Measurements from ENCODE around the gene ELP6. TPM values are rescaled to one million over a fixed set of nuclear protein-coding genes. Genes with fewer than 3 reads are reported as not detected.
"Not testable (repeated sequence)": the region's sequence is repeated elsewhere in the genome, so short reads cannot be mapped to it uniquely, and the experiment has no call there.

ELP6 gene
- total RNA-seq, 4 donors from 2014 or later = 14.8 to 31.2 (median 23.8) TPM

GRCh38 chr3:47469616-47470015 is 43.9 kb downstream of the ELP6 start:
- TF ChIP-seq, protein P1, sequence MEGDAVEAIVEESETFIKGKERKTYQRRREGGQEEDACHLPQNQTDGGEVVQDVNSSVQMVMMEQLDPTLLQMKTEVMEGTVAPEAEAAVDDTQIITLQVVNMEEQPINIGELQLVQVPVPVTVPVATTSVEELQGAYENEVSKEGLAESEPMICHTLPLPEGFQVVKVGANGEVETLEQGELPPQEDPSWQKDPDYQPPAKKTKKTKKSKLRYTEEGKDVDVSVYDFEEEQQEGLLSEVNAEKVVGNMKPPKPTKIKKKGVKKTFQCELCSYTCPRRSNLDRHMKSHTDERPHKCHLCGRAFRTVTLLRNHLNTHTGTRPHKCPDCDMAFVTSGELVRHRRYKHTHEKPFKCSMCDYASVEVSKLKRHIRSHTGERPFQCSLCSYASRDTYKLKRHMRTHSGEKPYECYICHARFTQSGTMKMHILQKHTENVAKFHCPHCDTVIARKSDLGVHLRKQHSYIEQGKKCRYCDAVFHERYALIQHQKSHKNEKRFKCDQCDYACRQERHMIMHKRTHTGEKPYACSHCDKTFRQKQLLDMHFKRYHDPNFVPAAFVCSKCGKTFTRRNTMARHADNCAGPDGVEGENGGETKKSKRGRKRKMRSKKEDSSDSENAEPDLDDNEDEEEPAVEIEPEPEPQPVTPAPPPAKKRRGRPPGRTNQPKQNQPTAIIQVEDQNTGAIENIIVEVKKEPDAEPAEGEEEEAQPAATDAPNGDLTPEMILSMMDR (IDR thresholded peaks at IDR 0.05) = no peak
- DNase-seq (ENCODE audit: low spot score) (no peak), ATAC-seq (ENCODE audit: low FRiP score) (no peak)

DNA sequence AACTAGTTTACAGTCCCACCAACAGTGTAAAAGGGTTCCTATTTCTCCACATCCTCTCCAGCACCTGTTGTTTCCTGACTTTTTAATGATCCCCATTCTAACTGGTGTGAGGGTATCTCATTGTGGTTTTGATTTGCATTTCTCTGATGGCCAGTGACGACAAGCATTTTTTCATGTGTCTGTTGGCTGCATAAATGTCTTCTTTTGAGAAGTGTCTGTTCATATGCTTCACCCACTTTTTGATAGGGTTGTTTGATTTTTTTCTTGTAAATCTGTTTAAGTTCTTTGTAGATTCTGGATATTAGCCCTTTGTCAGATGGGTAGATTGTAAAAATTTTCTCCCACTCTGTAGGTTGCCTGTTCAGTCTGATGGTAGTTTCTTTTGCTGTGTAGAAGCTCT is 45.2 kb downstream of the ELP6 start:
- DNase-seq (ENCODE audit: low spot score); ATAC-seq (ENCODE audit: low FRiP score): not testable (repeated sequence)

DNA sequence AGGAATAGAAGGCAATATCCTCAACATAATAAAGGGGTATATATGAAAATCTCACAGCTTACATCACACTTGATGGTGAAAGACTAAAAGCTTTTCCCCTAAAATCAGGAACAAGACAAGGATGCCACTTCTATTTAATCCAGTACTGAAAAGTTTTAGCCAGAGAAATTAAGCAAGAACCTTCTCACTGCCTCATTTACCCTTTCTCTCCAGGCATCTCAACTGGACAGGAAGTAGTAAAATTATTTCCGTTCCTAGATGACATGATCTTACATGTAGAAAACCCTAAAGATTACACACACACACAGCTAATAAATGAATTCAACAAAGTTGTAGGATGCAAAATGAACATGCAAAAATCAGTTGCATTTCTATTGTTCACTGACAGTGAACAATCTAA is 48.9 kb downstream of the ELP6 start:
- DNase-seq (ENCODE audit: low spot score) (no peak), ATAC-seq (ENCODE audit: low FRiP score) (no peak)
- TF ChIP-seq, protein P1 (IDR thresholded peaks at IDR 0.05) = no peak

- not testable (repeated sequence) for ATAC-seq (ENCODE audit: low FRiP score); DNase-seq (ENCODE audit: low spot score)
These were observed 53.9 kb downstream of the ELP6 start for GRCh38 chr3:47459534-47460085.

GRCh38 chr3:47456984-47457383 is 56.5 kb downstream of the ELP6 start:
- ATAC-seq (ENCODE audit: low FRiP score) (no peak), DNase-seq (ENCODE audit: low spot score) (no peak)
- TF ChIP-seq, protein P1 (IDR thresholded peaks at IDR 0.05) = no peak

- TF ChIP-seq, protein P1 (IDR thresholded peaks at IDR 0.05) = no peak
- no peak for ATAC-seq (ENCODE audit: low FRiP score)
These were observed 57.6 kb downstream of the ELP6 start for GRCh38 chr3:47455806-47456452.

GRCh38 chr3:47452453-47453215 is 60.9 kb downstream of the ELP6 start:
- no peak for ATAC-seq (ENCODE audit: low FRiP score)
- TF ChIP-seq, protein P1 (IDR thresholded peaks at IDR 0.05) = no peak
- no peak for DNase-seq (ENCODE audit: low spot score)

More at GRCh38 chr3:47455806-47456452, 57.6 kb downstream of the ELP6 start:
- no peak for DNase-seq (ENCODE audit: low spot score)

Small RNA genes lying within 50 kb of the gene (small RNA-seq; reads per million reads assigned to genes)
- gene AC099778.2 (not detected), gene RN7SL870P (not detected)

Other genes with a start within 250 kb of the ELP6 start
- 10 to 100 TPM in 2 of 4 donors, 1 to 10 TPM in 2; 2.8 to 16.1 (median 9.4) TPM for gene KIF9, start 230.9 kb downstream of the ELP6 start, total RNA-seq
- 10 to 100 TPM; 13.7 to 30.3 (median 15.4) TPM for gene KLHL18, start 230.8 kb downstream of the ELP6 start, total RNA-seq
- 10 to 100 TPM; 14.0 to 61.0 (median 30.2) TPM for gene PTPN23, start 132.7 kb downstream of the ELP6 start, total RNA-seq
- 10 to 100 TPM; 57.7 to 83.2 (median 78.7) TPM for gene SCAP, start 37.8 kb downstream of the ELP6 start, total RNA-seq
- 1 to 10 TPM in 3 of 4 donors, under 1 TPM in 1; 0.47 to 4.7 (median 1.2) TPM for gene CSPG5, start 65.2 kb upstream of the ELP6 start, total RNA-seq